Measurements from ENCODE around the gene CHRNA10.

The CHRNA10 gene

GRCh38 chr11:3637201-3637600, 34.0 kb downstream of the CHRNA10 start:
- no peak for DNase-seq (ENCODE audit: low read depth in 2 of 3, low spot score in 2 of 3)

- DNase-seq (ENCODE audit: low read depth in 2 of 3, low spot score in 2 of 3), result no peak
These were observed 35.4 kb downstream of the CHRNA10 start for GRCh38 chr11:3635641-3636375.

- no peak for DNase-seq (ENCODE audit: low read depth in 2 of 3, low spot score in 2 of 3)
These were observed 39.0 kb downstream of the CHRNA10 start for GRCh38 chr11:3632070-3632660.

- no peak for DNase-seq (ENCODE audit: low read depth in 2 of 3, low spot score in 2 of 3)
These were observed 39.9 kb downstream of the CHRNA10 start for GRCh38 chr11:3631331-3631730.

DNA sequence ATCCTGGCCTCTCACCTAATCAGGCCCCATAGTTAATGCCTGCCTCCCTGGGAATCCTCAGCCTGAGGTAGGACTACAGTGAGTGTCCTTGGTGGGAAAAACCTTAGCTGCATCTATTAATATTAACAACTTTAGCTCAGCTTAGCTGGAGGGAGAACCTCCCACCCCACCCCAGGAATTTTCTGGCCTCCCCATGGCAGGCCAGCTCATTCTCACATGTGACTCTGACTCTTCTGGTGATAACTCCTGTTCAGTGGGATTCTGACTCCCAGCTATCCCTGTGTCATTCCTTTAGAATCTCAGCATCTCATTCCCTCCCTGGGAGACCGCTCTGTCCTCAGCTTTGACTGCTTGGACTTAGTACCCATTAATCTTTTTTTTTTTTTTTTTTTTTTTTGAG, 43.9 kb downstream of the CHRNA10 start:
- DNase-seq (ENCODE audit: low read depth in 2 of 3, low spot score in 2 of 3), result no peak

DNA sequence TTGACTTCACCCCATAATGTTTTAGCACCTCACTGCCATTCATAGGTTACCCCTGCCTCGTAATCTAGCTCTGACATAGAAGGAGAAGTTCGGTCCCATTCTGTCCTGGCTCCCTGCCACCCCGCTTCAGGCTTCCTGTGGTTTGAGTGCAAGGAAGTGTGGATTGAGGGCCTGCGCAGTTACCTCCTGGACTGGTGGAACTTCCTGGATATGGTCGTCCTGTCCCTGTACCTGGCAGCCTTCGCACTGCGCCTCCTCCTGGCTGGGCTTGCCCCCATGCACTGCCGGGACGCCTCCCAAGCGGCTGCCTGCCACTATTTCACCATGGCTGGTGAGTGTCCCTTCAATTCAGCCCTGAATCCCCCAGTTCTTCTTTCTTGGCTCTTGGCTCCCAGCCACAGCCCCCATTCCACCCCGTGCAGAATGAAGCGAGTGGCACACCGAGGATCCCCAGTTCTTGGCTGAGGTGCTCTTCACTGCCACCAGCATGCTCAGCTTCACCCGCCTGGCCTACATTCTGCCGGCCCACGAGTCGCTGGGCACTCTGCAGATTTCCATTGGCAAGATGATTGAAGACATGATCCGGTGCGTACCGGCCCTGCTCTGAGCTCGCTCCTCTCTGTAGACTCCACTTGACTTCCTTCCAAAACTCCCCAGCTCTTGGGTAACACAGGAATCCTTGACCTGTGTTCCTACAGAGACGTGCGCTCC, 44.8 kb downstream of the CHRNA10 start:
- DNase-seq (ENCODE audit: low read depth in 2 of 3, low spot score in 2 of 3), result no peak

DNA sequence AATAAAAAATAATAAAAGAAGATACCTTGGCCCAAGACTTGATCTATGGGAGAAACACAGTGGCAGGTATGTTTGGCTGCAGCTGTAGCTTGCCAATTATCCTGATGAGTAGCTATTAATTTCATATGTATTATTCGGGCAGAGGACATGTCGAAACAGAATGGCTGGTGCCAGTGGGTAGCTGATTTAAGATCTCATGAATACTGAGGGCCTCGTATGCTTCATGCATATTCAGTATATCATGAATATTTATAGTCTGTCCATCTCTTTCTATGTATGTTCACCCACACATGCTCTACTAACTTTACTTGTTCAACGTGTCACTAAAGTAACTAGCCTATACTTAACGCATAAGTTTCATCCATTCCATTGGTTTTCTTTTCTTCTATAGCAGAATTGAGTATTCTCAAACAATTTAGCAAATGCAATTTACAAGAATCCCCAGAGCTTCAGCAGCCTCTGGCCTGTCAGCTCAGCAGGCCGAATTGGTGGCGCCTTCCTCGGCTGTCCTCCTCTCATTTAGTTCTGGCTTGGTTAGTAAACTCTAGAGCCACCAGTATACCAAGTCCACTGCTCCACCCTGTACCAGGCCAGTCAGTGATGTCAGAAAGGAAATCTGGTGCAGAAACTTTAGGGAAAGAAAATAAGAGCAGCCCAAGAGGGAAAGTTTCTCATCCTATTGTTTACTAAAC, 47.3 kb downstream of the CHRNA10 start:
- no peak for DNase-seq (ENCODE audit: low read depth in 2 of 3, low spot score in 2 of 3)

DNA sequence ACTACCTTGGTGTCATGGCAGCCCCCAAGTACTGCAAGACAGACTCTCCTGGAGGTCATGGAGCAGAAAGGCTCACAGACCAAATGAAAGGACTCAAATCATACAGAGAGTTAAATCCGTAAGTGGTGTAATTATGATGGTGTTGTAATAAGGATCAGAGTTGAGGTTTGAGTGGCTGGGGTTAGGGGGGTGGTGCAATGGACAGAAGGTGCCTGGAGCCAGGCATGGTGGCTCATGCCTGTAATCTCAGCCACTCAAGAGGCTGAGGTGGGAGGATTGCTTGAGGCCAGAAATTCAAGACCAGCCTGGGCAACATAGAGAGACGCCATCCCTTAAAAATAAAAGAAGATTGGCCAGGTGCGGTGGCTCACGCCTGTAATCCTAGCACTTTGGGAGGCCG, 48.1 kb downstream of the CHRNA10 start:
- no peak for DNase-seq (ENCODE audit: low read depth in 2 of 3, low spot score in 2 of 3)

DNA sequence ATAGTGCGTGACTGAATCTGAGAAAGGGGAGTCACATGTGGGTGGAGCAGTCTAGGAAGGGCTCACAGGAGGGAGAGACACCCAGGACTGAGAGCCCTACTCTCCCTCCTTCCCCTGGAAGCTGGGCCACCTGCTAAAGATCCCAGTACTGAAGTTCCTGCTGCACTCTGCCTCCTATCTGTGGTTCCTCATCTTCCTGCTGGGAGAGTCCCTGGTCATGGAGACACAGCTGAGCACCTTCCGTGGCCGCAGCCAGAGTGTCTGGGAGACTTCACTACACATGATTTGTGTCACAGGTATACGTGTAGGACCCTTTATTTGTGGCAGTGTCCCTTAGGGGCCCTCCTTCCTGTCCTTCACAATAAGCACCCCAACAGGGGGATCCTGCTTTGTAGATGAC, 48.7 kb downstream of the CHRNA10 start:
- no peak for DNase-seq (ENCODE audit: low read depth in 2 of 3, low spot score in 2 of 3)

DNA sequence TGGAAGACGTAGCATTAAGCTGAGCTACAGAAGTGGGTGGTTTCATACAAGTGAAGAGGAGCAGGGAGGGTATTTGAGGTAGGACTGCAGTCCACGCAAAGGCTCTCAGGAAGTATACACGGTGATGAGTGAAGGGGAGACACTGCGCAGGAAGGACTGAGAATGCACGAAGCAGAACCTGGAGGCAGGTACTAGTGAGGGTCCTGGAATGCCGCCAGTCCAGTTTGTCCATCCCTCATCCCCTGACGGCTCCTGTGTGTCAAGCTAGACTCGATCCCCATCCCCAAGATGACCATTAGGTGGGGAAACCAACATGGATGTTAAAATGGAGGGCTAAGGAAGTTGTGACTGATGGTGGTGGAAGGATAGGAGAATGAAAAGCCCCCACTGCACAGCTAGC, 53.2 kb downstream of the CHRNA10 start:
- DNase-seq (ENCODE audit: low read depth in 2 of 3, low spot score in 2 of 3), result no peak

GRCh38 chr11:3616721-3617460, 54.3 kb downstream of the CHRNA10 start:
- no peak for DNase-seq (ENCODE audit: low read depth in 2 of 3, low spot score in 2 of 3)

DNA sequence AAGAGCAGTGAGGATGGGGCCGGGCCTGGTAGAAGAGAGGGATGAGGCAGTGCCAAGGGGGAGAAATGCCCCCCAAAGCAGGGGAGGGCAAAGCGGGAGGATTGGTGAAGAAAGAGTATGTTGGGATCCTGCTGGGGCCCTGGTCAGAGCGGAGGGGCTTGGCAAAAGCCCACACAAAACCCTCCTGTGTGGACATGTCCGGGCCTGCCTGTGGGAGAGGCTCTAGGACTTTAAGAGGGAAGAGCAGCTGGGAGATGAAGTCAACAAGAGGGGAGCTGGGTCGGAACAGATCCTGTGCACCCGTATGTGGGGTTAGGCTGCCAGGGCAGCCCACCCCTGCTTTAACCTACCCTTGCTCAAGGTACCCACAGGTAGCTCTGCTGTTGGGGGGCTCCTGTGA, 55.2 kb downstream of the CHRNA10 start:
- DNase-seq (ENCODE audit: low read depth in 2 of 3, low spot score in 2 of 3), result no peak

All from activated CD8-positive, alpha-beta memory T cell treated with anti-CD3 and anti-CD28 coated beads for 48 hours (primary cell).